Adipocyte (in vitro differentiated cells): Measurements from ENCODE around the gene CD52.
A peak's percentile ranks its signal among the peaks of the same experiment; 100 is the strongest.

Experiments used
- DNase-seq: peaks from one replicate; pipeline ENCODE4 v3.0.0-alpha.2; 2015; ENCODE audit warnings: low read depth
- H3K27me3 ChIP-seq: replicated peaks from 2 replicates; pipeline ENCODE4 v1.7.0; 2013; ENCODE audit warnings: mild to moderate bottlenecking, low read length, moderate library complexity; ENCODE audit not compliant: control insufficient read depth, insufficient read depth
- H3K36me3 ChIP-seq: 2 replicates; pipeline ENCODE4 v1.7.0; 2013; ENCODE audit warnings: low read length, mild to moderate bottlenecking, moderate library complexity; ENCODE audit not compliant: control insufficient read depth, insufficient read depth, severe bottlenecking
- H3K4me1 ChIP-seq: 2 replicates; pipeline ENCODE4 v1.7.0; 2013; ENCODE audit warnings: mild to moderate bottlenecking, low read length, moderate library complexity; ENCODE audit not compliant: control insufficient read depth, insufficient read depth
- H3K4me3 ChIP-seq: 2 replicates; pipeline ENCODE4 v1.7.0; 2013; ENCODE audit warnings: mild to moderate bottlenecking, low read length, moderate library complexity
- H3K9ac ChIP-seq: 2 replicates; pipeline ENCODE4 v1.7.0; 2013; ENCODE audit warnings: mild to moderate bottlenecking, low read length, moderate library complexity
- H3K9me3 ChIP-seq: 2 replicates; pipeline ENCODE4 v1.7.0; 2013; ENCODE audit warnings: mild to moderate bottlenecking, low read length, moderate library complexity; ENCODE audit not compliant: control insufficient read depth

Gene CD52

DNA sequence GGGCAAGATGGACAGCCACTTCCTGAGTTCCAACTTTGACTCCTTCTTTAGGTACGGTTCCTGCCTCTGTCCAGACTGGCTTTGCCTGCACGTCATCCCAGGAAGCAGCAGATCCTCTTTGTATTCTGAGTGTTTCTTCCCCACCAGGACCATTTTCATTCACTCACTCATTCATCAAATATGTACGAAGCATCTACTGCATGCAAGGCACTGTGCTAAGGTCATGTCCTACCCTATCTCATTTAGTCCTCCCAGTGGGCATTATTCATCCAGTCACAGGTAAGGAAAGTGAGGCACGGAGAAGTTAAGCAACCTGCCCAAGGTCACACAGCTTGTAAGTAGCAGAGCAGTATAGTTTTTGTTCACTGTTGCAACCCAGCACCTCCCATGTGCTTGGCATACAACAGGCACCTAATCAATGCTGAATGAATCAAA, 22.3 kb downstream of the CD52 start:
- Histone ChIP-seq H3K27me3 (peaks cover 32% of the 10 kb centered on the region), H3K9ac (no peak overlapping the region), H3K36me3 (no peaks in the 10 kb centered on the region), H3K9me3 (no peaks in the 10 kb centered on the region), H3K4me1 (peaks cover 3% of the 10 kb centered on the region), H3K4me3 (no peak overlapping the region)
- DNase-seq = no peak

DNA sequence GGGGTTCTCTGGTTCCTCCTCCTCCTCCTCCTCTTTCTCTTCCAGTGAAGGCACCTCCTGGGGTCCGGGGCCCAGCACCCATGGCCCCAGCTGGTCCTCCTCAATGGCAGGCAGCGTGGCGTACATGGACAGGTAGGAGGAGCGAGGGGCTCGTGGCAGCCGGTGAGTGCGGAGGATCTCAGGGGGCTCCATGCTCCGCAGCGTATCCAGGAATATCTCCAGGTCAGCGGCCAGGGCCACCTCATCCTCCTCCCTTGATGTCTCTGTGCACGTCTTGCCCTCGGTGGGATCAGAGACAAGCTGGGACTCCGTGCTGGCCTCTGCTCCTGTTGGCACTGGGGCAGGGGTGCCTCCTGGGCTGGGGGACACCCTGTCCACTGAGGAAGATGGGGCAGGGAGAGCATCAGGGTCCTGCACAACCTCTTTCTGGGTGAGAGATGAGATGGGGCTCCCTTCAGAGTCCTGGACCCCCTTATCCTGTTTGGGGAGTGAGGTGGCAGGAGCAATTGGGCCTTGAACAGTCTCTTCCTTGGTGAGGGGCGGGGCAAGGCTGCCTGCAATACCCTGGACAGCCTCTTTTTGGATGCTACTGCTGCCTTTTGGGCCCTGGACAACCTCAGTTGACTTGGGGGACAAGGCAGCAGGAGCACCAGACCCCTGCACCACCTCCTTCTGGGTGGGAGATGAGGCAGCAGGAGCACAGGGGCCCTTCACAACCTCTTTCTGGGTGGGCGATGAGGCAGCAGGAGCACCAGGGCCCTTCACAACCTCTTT, 26.6 kb downstream of the CD52 start:
- Histone ChIP-seq H3K27me3 (peaks cover 39% of the 10 kb centered on the region), H3K9me3 (no peaks in the 10 kb centered on the region), H3K9ac (no peak overlapping the region), H3K36me3 (no peaks in the 10 kb centered on the region), H3K4me1 (no peaks in the 10 kb centered on the region), H3K4me3 (no peak overlapping the region)
- no peak for DNase-seq

DNA sequence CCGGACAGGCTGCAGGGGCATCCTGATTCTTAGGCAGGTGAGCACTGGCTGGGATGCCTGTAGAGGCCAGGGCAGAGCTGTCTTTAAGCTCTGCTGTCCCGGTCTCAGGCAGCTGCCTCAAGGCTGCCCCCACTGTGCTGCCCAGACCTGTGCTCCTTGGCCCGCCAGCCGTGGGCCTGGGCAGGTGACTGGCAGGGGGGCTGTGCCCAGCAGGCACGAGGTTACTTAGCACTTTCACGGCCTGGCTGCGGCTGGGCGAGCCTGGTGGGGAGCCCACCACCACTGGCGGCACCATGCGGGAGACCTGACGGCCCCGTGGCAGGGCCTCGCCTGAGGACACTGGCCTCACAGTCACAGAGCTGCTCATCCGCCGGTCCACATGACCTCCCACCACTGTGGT, 28.0 kb downstream of the CD52 start:
- no peak overlapping the region for H3K9ac ChIP-seq
- no peak for DNase-seq
- H3K36me3 ChIP-seq = no peaks in the 10 kb centered on the region
- no peaks in the 10 kb centered on the region for H3K4me1 ChIP-seq
- no peaks in the 10 kb centered on the region for H3K9me3 ChIP-seq
- no peak overlapping the region for H3K4me3 ChIP-seq
- H3K27me3 ChIP-seq = peaks cover 39% of the 10 kb centered on the region

DNA sequence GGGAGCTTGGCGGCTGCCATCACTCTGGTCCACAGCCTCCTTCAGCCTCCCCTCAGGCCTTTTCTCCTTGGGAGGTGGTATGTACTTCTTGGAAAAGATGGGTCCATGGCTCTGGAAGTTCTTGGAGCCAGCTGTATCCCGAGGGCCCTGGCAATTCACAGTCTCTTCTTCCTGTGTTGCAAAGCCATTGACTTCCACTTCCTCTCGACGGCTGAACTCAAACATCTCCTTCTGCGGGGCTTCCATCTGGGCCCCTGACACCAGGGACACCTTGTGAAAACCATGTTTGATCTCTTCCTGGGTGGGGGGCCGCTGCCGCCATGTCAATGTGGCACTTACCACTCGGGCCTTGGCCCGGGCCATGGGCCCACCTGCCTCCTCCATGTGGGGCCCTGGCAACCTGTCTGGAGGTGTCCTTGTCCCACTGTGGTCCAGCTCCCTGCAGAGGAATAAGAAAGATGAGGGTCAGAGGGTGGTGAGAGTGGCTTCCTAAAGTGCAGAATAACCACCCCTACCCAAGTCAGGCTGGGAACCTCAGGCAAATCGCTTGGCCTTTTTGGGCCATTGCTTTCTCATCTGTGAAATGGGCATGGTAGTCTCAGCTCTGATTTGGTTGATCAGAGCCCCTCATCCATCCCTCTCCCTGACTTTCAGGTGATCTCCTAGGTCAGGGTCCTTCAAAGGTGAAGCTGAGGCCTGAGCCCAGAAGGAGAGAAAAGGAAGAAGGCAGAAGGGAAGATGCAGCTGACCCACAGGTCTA, 28.7 kb downstream of the CD52 start:
- no peak overlapping the region for H3K4me3 ChIP-seq
- H3K4me1 ChIP-seq = peaks cover under 1% of the 10 kb centered on the region
- no peak overlapping the region for H3K9ac ChIP-seq
- no peaks in the 10 kb centered on the region for H3K36me3 ChIP-seq
- H3K9me3 ChIP-seq = no peaks in the 10 kb centered on the region
- no peak for DNase-seq
- peaks cover 39% of the 10 kb centered on the region for H3K27me3 ChIP-seq

DNA sequence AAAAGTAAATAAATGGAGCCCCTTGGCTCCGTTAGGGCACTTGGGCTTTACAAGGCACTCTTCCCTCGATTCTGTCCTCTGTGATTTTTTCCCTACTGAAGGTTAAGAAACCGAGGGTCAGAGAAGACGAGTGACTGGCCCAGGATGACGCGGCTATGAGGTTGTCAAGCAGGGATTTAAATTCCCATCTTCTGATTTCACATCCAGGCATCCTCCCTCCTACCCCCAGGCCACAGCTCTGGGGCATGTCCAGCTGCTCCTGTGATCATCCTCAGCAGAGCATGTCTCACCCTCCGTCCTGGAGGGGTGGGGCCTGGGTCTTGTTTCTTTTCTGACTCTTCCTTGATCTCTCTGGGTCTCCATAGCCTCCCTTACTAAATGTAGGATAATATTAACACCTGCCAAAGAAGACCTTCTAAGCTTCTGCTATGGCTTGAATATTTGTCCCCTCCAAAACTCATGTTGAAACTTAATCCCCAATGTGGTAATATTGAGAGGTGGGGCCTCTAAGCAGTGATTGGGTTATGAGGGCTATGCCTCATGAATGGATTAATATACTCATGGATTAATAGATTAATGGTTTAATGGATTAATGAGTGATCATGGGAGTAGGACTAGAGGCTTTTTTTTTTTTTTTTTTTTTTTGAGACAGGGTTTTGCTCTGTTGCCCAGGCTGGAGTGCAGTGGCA, 31.6 kb downstream of the CD52 start:
- H3K9me3 ChIP-seq = no peaks in the 10 kb centered on the region
- no peak overlapping the region for H3K4me3 ChIP-seq
- DNase-seq = peak; percentile 31
- H3K27me3 ChIP-seq = peaks cover 18% of the 10 kb centered on the region
- no peak overlapping the region for H3K9ac ChIP-seq
- peaks cover 3% of the 10 kb centered on the region for H3K4me1 ChIP-seq
- H3K36me3 ChIP-seq = no peaks in the 10 kb centered on the region

DNA sequence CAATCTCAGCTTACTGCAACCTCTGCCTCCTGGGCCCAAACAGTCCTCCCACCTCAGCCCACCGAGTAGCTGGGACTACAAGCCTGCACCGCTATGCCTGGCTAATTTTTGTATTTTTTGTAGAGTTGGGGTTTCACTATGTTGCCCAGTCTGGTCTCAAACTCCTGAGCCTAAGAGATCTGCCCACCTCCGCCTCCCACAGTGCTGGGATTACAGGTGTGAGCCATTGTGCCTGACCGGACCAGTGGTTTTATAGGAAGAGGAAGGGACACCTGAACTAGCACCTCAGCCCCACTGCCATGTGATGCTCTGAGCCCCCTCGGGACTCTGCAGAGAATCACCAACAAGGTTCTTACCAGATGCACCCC, 32.1 kb downstream of the CD52 start:
- peaks cover 3% of the 10 kb centered on the region for H3K4me1 ChIP-seq
- DNase-seq = no peak
- no peaks in the 10 kb centered on the region for H3K9me3 ChIP-seq
- peaks cover 18% of the 10 kb centered on the region for H3K27me3 ChIP-seq
- no peak overlapping the region for H3K9ac ChIP-seq
- no peaks in the 10 kb centered on the region for H3K36me3 ChIP-seq
- H3K4me3 ChIP-seq = no peak overlapping the region

DNA sequence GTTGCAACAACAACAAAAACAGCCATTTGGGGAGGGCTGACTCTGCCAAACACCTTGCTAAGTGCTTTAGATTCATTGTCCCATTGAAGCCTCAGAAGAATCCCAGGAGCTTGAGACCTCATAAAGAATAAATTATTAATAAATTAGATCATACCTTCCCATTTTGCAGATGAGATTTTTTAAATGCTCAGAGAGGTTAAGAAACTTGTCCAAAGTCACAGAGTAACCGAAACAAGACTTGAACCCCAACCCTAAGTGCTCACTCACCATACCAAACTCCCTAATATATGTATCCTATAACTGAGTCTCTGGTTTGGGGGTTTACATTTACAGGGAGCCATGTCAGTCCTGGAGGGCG, 32.6 kb downstream of the CD52 start:
- H3K36me3 ChIP-seq = no peaks in the 10 kb centered on the region
- no peak overlapping the region for H3K9ac ChIP-seq
- no peak overlapping the region for H3K4me3 ChIP-seq
- H3K4me1 ChIP-seq = peaks cover 3% of the 10 kb centered on the region
- peaks cover 18% of the 10 kb centered on the region for H3K27me3 ChIP-seq
- no peak for DNase-seq
- no peaks in the 10 kb centered on the region for H3K9me3 ChIP-seq

DNA sequence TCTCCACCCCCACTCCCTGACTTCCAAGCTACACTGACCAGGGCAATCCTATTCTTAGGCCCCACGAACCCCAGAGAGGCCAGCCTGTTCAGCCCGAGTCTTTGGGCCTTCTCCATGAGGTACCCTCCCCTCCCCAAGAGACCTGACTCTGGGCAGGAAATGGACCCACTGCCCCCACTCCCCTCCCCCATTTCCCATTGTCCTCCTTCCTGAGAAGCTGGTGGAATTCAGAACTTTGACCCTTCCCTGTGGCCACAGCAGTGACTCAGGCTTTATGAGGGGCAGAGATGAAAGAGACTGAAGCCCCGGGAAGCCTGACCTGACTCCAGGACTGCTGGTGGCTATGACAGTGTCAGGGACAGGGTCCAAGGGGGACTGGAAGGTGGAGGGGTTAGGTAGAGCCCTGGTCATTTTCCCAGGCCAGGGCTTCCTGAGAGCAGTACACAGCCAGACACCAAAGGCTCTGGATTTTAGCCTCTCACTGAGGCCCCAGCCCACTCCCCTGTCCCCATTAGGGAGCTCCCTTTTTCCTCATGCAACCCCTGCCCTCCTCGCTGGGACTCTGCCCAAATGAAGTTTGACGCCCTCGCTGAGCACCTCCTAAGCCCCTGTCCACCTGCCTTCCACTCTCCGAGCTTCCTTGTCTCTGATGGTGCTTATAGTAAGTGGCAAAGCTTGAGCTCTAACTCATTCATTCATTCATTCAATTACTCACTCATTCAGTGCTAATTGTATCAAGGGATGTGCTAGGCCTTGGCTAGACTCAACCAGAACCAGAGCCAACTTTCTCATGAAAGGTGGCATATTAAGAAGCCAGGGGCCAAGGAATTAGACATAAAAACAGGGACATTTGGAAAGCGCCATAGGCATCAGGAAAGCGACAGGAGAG, 33.2 kb downstream of the CD52 start:
- no peak for DNase-seq
- H3K9ac ChIP-seq = no peak overlapping the region
- peaks cover 21% of the 10 kb centered on the region for H3K27me3 ChIP-seq
- H3K9me3 ChIP-seq = no peaks in the 10 kb centered on the region
- peaks cover 3% of the 10 kb centered on the region for H3K4me1 ChIP-seq
- no peak overlapping the region for H3K4me3 ChIP-seq
- no peaks in the 10 kb centered on the region for H3K36me3 ChIP-seq

DNA sequence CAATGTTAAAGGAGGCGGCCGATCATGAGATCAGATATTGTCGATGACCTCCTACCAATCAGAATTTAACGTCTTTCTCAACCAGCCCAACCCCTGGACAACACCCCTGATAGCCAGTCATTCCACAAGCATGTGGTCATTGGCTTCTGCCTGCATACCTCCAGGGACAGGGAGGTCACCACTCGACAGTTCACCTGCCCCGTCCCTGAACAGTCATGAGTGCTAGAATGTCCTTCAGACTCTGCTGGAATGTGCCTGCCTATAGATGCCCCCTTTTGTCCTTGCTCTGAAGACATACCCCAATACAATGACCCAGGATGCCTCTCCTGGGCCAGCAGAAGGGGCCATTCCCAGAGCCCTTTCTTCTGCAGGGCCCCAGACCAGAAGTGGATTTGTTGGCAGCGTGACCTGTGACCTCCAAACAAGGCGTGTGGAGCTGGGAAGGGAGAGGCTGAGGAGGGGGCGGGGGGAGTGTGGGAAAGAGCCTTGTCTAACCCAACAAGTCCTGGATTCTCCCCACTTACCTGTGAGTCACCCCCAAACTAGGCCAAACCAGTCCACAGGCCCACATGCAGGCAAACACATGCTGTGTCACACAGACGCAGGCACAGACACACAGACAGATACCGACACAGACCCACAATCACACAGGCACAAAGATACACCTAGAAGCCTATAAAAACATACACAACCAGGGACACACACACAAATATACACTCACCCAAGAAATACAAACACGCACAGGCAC, 34.0 kb downstream of the CD52 start:
- DNase-seq = no peak
- peaks cover 17% of the 10 kb centered on the region for H3K27me3 ChIP-seq
- H3K4me1 ChIP-seq = peaks cover 3% of the 10 kb centered on the region
- H3K36me3 ChIP-seq = no peaks in the 10 kb centered on the region
- H3K9ac ChIP-seq = no peak overlapping the region
- no peaks in the 10 kb centered on the region for H3K9me3 ChIP-seq
- no peak overlapping the region for H3K4me3 ChIP-seq

DNA sequence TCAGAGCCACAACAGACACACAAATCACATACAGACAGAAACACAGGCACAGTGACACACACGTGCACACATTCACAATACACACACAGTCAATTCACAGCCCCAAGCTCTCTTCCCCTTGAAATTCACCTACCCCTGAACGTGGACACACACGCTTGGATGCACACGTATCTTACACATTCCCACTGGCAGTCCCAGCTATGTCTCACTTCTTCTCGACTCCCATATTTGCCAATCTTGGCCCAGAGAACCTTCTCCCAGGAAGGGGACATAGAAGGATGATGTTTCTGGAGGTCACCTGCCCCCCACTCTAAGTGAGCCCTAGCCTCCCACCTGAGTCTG, 34.6 kb downstream of the CD52 start:
- Histone ChIP-seq H3K9ac (no peak overlapping the region), H3K4me1 (peaks cover 3% of the 10 kb centered on the region), H3K36me3 (no peaks in the 10 kb centered on the region), H3K9me3 (no peaks in the 10 kb centered on the region), H3K4me3 (no peak overlapping the region), H3K27me3 (peaks cover 17% of the 10 kb centered on the region)
- DNase-seq = no peak
